GM23338 (cell line): ENCODE results near the gene CYP2D6. TPM values are rescaled to one million over a fixed set of nuclear protein-coding genes. Genes with fewer than 3 reads are reported as not detected.

Experiments used
- ATAC-seq: fragments of 200-7000 bp; cut with Tn5 transposase; 3 replicates; pipeline ENCODE4 v1.9.1; 2020
- DNase-seq: peaks from one replicate; pipeline ENCODE4 v3.0.0-alpha.2; 2015; ENCODE audit warnings: low spot score
- H2AFZ ChIP-seq: fragments of 200-600 bp; sonication (generic); 2 replicates; pipeline ENCODE4 v1.8.0; 2016; ENCODE audit warnings: antibody characterized with exemption, mild to moderate bottlenecking, moderate library complexity
- H3F3A ChIP-seq: fragments of 200-600 bp; sonication (generic); replicated peaks from 2 replicates; pipeline ENCODE4 v1.8.0; 2017; ENCODE audit warnings: antibody characterized with exemption, mixed run types, low read depth
- H3K27ac ChIP-seq: fragments of 200-600 bp; sonication (generic); 2 replicates; pipeline ENCODE4 v1.6.1; 2016; ENCODE audit warnings: low read depth
- H3K27me3 ChIP-seq: fragments of 200-600 bp; sonication (generic); 2 replicates; pipeline ENCODE4 v1.8.0; 2016; ENCODE audit warnings: mild to moderate bottlenecking, mixed run types, moderate library complexity; ENCODE audit not compliant: insufficient read depth
- H3K36me3 ChIP-seq: fragments of 200-600 bp; sonication (generic); 2 replicates; pipeline ENCODE4 v1.8.0; 2016; ENCODE audit warnings: mild to moderate bottlenecking; ENCODE audit not compliant: insufficient read depth
- H3K4me1 ChIP-seq: fragments of 200-600 bp; sonication (generic); 2 replicates; pipeline ENCODE4 v1.8.0; 2016; ENCODE audit warnings: mild to moderate bottlenecking, moderate library complexity; ENCODE audit not compliant: insufficient read depth
- H3K4me2 ChIP-seq: fragments of 200-600 bp; sonication (generic); 2 replicates; pipeline ENCODE4 v1.7.1; 2017; ENCODE audit warnings: mixed run types
- H3K4me3 ChIP-seq: fragments of 200-600 bp; sonication (generic); 2 replicates; pipeline ENCODE4 v1.6.1; 2016; ENCODE audit warnings: mixed run types
- H3K79me2 ChIP-seq: fragments of 200-600 bp; sonication (generic); replicated peaks from 2 replicates; pipeline ENCODE4 v1.8.0; 2017; ENCODE audit warnings: mild to moderate bottlenecking; ENCODE audit not compliant: insufficient read depth
- H3K9me2 ChIP-seq: fragments of 200-600 bp; sonication (generic); 2 replicates; pipeline ENCODE4 v1.8.0; 2017; ENCODE audit not compliant: insufficient read depth
- H4K20me1 ChIP-seq: fragments of 200-600 bp; sonication (generic); replicated peaks from 2 replicates; pipeline ENCODE4 v1.8.0; 2017; ENCODE audit warnings: mild to moderate bottlenecking; ENCODE audit not compliant: insufficient read depth
- H3K27ac Mint-ChIP-seq: 2 replicates; pipeline ENCODE4 v1.8.0; 2020; ENCODE audit warnings: inconsistent platforms, mild to moderate bottlenecking, moderate library complexity, mixed read lengths
- H3K27me3 Mint-ChIP-seq: 3 replicates; pipeline ENCODE4 v1.8.0; 2022; ENCODE audit warnings: low read depth, mild to moderate bottlenecking, moderate library complexity, mixed read lengths, inconsistent platforms; ENCODE audit not compliant: insufficient read depth, poor library complexity
- H3K36me3 Mint-ChIP-seq: 3 replicates; pipeline ENCODE4 v1.8.0; 2021; ENCODE audit warnings: low read depth, mild to moderate bottlenecking, inconsistent platforms, moderate library complexity, mixed read lengths
- H3K4me1 Mint-ChIP-seq: 3 replicates; pipeline ENCODE4 v1.8.0; 2020; ENCODE audit warnings: mild to moderate bottlenecking, inconsistent platforms, mixed read lengths
- H3K4me3 Mint-ChIP-seq: 3 replicates; pipeline ENCODE4 v1.8.0; 2021; ENCODE audit warnings: moderate library complexity, mild to moderate bottlenecking, inconsistent platforms, mixed read lengths
- H3K9me3 Mint-ChIP-seq: 3 replicates; pipeline ENCODE4 v1.8.0; 2020; ENCODE audit warnings: moderate library complexity, mild to moderate bottlenecking, inconsistent platforms, mixed read lengths
- CREB1 ChIP-seq: fragments of 250-450 bp; sonication (Bioruptor Pico); IDR thresholded peaks from 2 replicates; pipeline ENCODE4 v1.5.0; 2020; ENCODE audit warnings: low read depth, mild to moderate bottlenecking, moderate library complexity
- CTCF ChIP-seq, 2 experiments: fragments of 200-600 bp in 1 of 2; sonication (generic) in 1 of 2; conservative IDR thresholded peaks; 2 replicates each; pipeline versions ENCODE4 v1.5.1 to v1.6.1; 2016 to 2017; ENCODE audit warnings: antibody characterized with exemption in 2 of 2, low read depth in 2 of 2, mild to moderate bottlenecking in 2 of 2, moderate library complexity in 1 of 2
- ETS1 ChIP-seq: IDR thresholded peaks from 2 replicates; pipeline ENCODE4 v1.6.1; 2016; ENCODE audit warnings: antibody characterized with exemption
- EZH2 ChIP-seq: fragments of 200-600 bp; sonication (generic); IDR thresholded peaks from one replicate; pipeline ENCODE4 v1.8.0; 2017; ENCODE audit warnings: antibody characterized with exemption, mild to moderate bottlenecking, low read depth; ENCODE audit not compliant: unreplicated experiment
- EZH2phosphoT487 ChIP-seq: fragments of 200-600 bp; sonication (generic); IDR thresholded peaks from one replicate; pipeline ENCODE4 v1.8.1; 2018; ENCODE audit warnings: antibody characterized with exemption; ENCODE audit not compliant: unreplicated experiment
- JUNB ChIP-seq: IDR thresholded peaks from one replicate; pipeline ENCODE4 v1.6.1; 2016; ENCODE audit warnings: antibody characterized with exemption; ENCODE audit not compliant: unreplicated experiment
- POLR2AphosphoS5 ChIP-seq: IDR thresholded peaks from 2 replicates; pipeline ENCODE4 v1.6.1; 2016; ENCODE audit warnings: antibody characterized with exemption, low read depth
- REST ChIP-seq: IDR thresholded peaks from one replicate; pipeline ENCODE4 v1.6.1; 2018; ENCODE audit warnings: antibody characterized with exemption; ENCODE audit not compliant: unreplicated experiment
- STAT1 ChIP-seq: IDR thresholded peaks from one replicate; pipeline ENCODE4 v1.6.1; 2016; ENCODE audit warnings: antibody characterized with exemption; ENCODE audit not compliant: unreplicated experiment
- ZNF114 ChIP-seq: fragments of 250-450 bp; sonication (Bioruptor Pico); IDR thresholded peaks from 2 replicates; pipeline ENCODE4 v1.5.0; 2020; ENCODE audit warnings: mild to moderate bottlenecking, moderate library complexity
- polyA plus RNA-seq: library from polyadenylated mRNA; unstranded; fragments of >200 nt; fragmentation: Nextera tagmentation; extraction: Ambion mirVana; gene quantifications from 2 replicates; pipeline ENCODE4 v1.2.1, GENCODE V29; 2016
- total RNA-seq: library from RNA; depleted of rRNA; stranded (reverse); fragments of >200 nt; shearing (Covaris generic); gene quantifications from 2 replicates; pipeline ENCODE4 v1.2.3, GENCODE V29; 2014
- TF ChIP-seq, protein P1 (sequence below): fragments of 250-450 bp; sonication (Bioruptor Pico); IDR thresholded peaks from 2 replicates; pipeline ENCODE4 v1.5.0; 2020; ENCODE audit warnings: mild to moderate bottlenecking, moderate library complexity

CYP2D6 gene
- total and polyA plus RNA-seq, 2 experiments from 2014 or later, result 1.2 to 1.3 TPM

DNA sequence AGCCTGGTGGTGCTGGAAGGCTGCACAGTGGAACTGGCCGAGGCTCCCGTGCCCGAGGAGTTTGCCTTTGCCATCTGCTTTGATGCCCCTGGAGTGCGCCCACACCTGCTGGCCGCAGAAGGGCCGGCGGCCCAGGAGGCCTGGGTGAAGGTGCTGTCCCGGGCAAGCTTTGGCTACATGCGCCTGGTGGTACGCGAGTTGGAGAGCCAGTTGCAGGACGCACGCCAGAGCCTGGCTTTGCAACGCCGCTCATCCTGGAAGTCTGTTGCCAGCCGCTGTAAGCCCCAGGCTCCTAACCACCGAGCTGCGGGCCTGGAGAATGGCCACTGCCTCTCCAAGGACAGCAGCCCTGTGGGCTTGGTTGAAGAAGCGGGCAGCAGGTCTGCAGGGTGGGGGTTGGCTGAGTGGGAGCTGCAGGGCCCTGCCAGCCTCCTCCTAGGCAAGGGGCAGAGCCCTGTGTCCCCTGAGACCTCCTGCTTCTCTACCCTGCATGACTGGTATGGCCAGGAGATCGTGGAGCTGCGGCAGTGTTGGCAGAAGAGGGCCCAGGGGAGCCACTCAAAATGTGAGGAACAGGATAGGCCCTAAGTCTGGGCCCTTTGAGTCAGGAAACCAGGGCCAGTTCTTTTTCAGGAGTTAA is 53.0 kb downstream of the CYP2D6 start (continued):
- TF ChIP-seq POLR2AphosphoS5 (no peak), CREB1 (no peak), EZH2 (no peak), REST (no peak), STAT1 (no peak), ETS1 (no peak), EZH2phosphoT487 (no peak)

DNA sequence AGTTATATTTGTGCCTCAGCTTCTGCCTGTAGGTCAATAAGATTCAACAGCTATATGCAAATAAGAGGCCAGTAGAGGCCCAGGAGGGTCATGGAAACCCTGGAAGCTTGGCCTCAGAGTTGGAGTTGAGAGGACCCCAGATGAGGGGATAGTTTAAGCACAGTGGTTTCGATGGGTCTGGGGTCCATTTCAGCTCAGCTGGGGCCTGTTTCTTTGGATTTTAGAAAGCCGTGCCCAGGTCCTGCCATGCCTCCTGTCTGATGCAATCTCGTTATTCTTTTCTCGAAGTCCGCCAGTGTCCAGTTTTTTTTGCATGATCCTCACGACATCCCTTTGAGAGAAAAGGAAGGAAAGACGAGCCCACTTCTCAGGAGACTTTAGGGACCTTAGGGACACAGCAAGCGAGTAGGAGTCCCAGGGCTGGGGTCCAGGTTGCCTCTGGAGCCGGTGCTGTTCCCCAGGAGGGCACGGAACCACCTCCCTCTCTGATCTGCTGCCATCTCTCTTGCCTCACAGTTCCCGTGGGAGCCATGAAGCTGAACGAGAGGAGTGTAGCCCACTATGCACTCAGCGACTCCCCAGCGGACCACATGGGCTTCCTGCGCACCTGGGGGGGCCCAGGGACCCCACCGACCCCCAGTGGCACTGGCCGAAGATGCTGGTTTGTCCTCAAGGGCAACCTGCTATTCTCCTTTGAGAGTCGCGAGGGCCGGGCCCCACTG is 53.7 kb downstream of the CYP2D6 start:
- Histone ChIP-seq H3K27ac (no peak overlapping the region), H3K79me2 (peaks cover 7% of the 10 kb centered on the region; the same call in 1 of the 2 replicates), H3K4me2 (no peak overlapping the region), H3K36me3 (no peaks in the 10 kb centered on the region), H3K4me1 (peaks cover 19% of the 10 kb centered on the region; the same call in 1 of the 2 replicates), H3K4me3 (no peak overlapping the region), H3F3A (peaks cover 7% of the 10 kb centered on the region), H4K20me1 (no peaks in the 10 kb centered on the region), H3K9me2 (no peaks in the 10 kb centered on the region), H2AFZ (no peak overlapping the region), H3K27me3 (peaks cover 11% of the 10 kb centered on the region)
- no peak for ATAC-seq
- Mint-ChIP-seq H3K4me1 (peaks cover 32% of the 10 kb centered on the region), H3K36me3 (peaks cover 3% of the 10 kb centered on the region), H3K4me3 (no peak overlapping the region; the same call in 2 of the 3 replicates), H3K9me3 (no peaks in the 10 kb centered on the region; the same call in 2 of the 3 replicates), H3K27ac (no peak overlapping the region), H3K27me3 (peaks cover 15% of the 10 kb centered on the region)
- no peak for DNase-seq
- TF ChIP-seq STAT1 (no peak), JUNB (no peak), EZH2phosphoT487 (no peak), POLR2AphosphoS5 (no peak), CTCF (conservative IDR thresholded peaks at IDR 0.05; ENCODE audit: low read depth in 2 of 2) (no peak), ZNF114 (CRISPR knock-in tag) (no peak)
- TF ChIP-seq, protein P1, sequence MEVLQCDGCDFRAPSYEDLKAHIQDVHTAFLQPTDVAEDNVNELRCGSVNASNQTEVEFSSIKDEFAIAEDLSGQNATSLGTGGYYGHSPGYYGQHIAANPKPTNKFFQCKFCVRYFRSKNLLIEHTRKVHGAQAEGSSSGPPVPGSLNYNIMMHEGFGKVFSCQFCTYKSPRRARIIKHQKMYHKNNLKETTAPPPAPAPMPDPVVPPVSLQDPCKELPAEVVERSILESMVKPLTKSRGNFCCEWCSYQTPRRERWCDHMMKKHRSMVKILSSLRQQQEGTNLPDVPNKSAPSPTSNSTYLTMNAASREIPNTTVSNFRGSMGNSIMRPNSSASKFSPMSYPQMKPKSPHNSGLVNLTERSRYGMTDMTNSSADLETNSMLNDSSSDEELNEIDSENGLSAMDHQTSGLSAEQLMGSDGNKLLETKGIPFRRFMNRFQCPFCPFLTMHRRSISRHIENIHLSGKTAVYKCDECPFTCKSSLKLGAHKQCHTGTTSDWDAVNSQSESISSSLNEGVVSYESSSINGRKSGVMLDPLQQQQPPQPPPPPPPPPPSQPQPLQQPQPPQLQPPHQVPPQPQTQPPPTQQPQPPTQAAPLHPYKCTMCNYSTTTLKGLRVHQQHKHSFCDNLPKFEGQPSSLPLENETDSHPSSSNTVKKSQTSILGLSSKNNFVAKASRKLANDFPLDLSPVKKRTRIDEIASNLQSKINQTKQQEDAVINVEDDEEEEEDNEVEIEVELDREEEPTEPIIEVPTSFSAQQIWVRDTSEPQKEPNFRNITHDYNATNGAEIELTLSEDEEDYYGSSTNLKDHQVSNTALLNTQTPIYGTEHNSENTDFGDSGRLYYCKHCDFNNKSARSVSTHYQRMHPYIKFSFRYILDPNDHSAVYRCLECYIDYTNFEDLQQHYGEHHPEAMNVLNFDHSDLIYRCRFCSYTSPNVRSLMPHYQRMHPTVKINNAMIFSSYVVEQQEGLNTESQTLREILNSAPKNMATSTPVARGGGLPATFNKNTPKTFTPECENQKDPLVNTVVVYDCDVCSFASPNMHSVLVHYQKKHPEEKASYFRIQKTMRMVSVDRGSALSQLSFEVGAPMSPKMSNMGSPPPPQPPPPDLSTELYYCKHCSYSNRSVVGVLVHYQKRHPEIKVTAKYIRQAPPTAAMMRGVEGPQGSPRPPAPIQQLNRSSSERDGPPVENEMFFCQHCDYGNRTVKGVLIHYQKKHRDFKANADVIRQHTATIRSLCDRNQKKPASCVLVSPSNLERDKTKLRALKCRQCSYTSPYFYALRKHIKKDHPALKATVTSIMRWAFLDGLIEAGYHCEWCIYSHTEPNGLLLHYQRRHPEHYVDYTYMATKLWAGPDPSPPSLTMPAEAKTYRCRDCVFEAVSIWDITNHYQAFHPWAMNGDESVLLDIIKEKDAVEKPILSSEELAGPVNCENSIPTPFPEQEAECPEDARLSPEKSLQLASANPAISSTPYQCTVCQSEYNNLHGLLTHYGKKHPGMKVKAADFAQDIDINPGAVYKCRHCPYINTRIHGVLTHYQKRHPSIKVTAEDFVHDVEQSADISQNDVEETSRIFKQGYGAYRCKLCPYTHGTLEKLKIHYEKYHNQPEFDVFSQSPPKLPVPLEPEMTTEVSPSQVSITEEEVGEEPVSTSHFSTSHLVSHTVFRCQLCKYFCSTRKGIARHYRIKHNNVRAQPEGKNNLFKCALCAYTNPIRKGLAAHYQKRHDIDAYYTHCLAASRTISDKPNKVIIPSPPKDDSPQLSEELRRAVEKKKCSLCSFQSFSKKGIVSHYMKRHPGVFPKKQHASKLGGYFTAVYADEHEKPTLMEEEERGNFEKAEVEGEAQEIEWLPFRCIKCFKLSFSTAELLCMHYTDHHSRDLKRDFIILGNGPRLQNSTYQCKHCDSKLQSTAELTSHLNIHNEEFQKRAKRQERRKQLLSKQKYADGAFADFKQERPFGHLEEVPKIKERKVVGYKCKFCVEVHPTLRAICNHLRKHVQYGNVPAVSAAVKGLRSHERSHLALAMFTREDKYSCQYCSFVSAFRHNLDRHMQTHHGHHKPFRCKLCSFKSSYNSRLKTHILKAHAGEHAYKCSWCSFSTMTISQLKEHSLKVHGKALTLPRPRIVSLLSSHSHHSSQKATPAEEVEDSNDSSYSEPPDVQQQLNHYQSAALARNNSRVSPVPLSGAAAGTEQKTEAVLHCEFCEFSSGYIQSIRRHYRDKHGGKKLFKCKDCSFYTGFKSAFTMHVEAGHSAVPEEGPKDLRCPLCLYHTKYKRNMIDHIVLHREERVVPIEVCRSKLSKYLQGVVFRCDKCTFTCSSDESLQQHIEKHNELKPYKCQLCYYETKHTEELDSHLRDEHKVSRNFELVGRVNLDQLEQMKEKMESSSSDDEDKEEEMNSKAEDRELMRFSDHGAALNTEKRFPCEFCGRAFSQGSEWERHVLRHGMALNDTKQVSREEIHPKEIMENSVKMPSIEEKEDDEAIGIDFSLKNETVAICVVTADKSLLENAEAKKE, result no peak
